NT2/D1 (cell line): Measurements from ENCODE around the gene PDE4B.

ENCODE experiments used
- SUZ12 ChIP-seq: IDR thresholded peaks from 2 replicates; pipeline ENCODE4 v1.6.1; 2011; ENCODE audit not compliant: insufficient read length, insufficient read depth; ENCODE audit errors: extremely low read depth
- ZNF274 ChIP-seq: IDR thresholded peaks from 2 replicates; pipeline ENCODE4 v1.6.1; 2011; ENCODE audit warnings: mild to moderate bottlenecking, low read depth, low read length

GRCh38 chr1:65939191-65939590 is 146.5 kb downstream of the PDE4B start:
- no peak for TF ChIP-seq ZNF274
- TF ChIP-seq SUZ12 = no peak
